H9 (cell line): ENCODE results near the gene INHBC. TPM values are rescaled to one million over a fixed set of nuclear protein-coding genes. Genes with fewer than 3 reads are reported as not detected.

ENCODE experiments used
- DNase-seq: peaks from one replicate; pipeline ENCODE4 v3.0.0-alpha.2; 2017
- H2AFZ ChIP-seq: one replicate; pipeline ENCODE4 v1.6.1; 2013; ENCODE audit warnings: mild to moderate bottlenecking, low read length, control low read depth, moderate library complexity
- H2AK5ac ChIP-seq: 2 replicates; pipeline ENCODE4 v1.6.1; 2013; ENCODE audit warnings: low read length, control low read depth, mixed read lengths; ENCODE audit not compliant: insufficient read length
- H2BK120ac ChIP-seq: one replicate; pipeline ENCODE4 v1.6.1; 2013; ENCODE audit warnings: low read depth, mild to moderate bottlenecking, low read length, control low read depth, inconsistent platforms; ENCODE audit not compliant: poor library complexity, severe bottlenecking
- H2BK12ac ChIP-seq: 2 replicates; pipeline ENCODE4 v1.6.1; 2013; ENCODE audit warnings: low read length, control low read depth, mixed read lengths, low read depth; ENCODE audit not compliant: insufficient read length
- H2BK15ac ChIP-seq: 2 replicates; pipeline ENCODE4 v1.6.1; 2013; ENCODE audit warnings: low read depth, low read length, control low read depth
- H2BK20ac ChIP-seq: one replicate; pipeline ENCODE4 v1.6.1; 2013; ENCODE audit warnings: low read depth, mild to moderate bottlenecking, low read length, control low read depth, inconsistent platforms; ENCODE audit not compliant: poor library complexity, severe bottlenecking
- H2BK5ac ChIP-seq: 2 replicates; pipeline ENCODE4 v1.6.1; 2013; ENCODE audit warnings: low read length, control low read depth, mixed read lengths; ENCODE audit not compliant: insufficient read length
- H3K14ac ChIP-seq: 2 replicates; pipeline ENCODE4 v1.6.1; 2013; ENCODE audit warnings: low read length, control low read depth; ENCODE audit not compliant: insufficient read depth
- H3K18ac ChIP-seq: 2 replicates; pipeline ENCODE4 v1.6.1; 2013; ENCODE audit warnings: low read depth, mild to moderate bottlenecking, mixed read lengths, low read length, control low read depth; ENCODE audit not compliant: insufficient read length
- H3K23ac ChIP-seq: 2 replicates; pipeline ENCODE4 v1.6.1; 2013; ENCODE audit warnings: low read length, control low read depth, mixed read lengths, low read depth; ENCODE audit not compliant: insufficient read length
- H3K23me2 ChIP-seq: 2 replicates; pipeline ENCODE4 v1.6.1; 2013; ENCODE audit warnings: low read depth, mild to moderate bottlenecking, mixed read lengths, low read length, control low read depth; ENCODE audit not compliant: insufficient read length, poor library complexity, severe bottlenecking
- H3K27ac ChIP-seq: 2 replicates; pipeline ENCODE4 v1.5.1; 2013; ENCODE audit warnings: low read length, control low read depth, mixed read lengths, low read depth; ENCODE audit not compliant: insufficient read length
- H3K27me3 ChIP-seq: 2 replicates; pipeline ENCODE4 v1.6.1; 2013; ENCODE audit warnings: low read length, control low read depth, inconsistent platforms; ENCODE audit not compliant: insufficient read depth
- H3K4ac ChIP-seq: 2 replicates; pipeline ENCODE4 v1.6.1; 2013; ENCODE audit warnings: low read depth, mild to moderate bottlenecking, control low read depth, inconsistent platforms, low read length, moderate library complexity
- H3K4me1 ChIP-seq: 2 replicates; pipeline ENCODE4 v1.6.1; 2013; ENCODE audit warnings: low read length, control low read depth, inconsistent platforms; ENCODE audit not compliant: insufficient read depth
- H3K4me2 ChIP-seq: 2 replicates; pipeline ENCODE4 v1.6.1; 2013; ENCODE audit warnings: low read length, control low read depth, mixed read lengths; ENCODE audit not compliant: insufficient read length, insufficient read depth
- H3K56ac ChIP-seq: 2 replicates; pipeline ENCODE4 v1.6.1; 2013; ENCODE audit warnings: low read depth, mild to moderate bottlenecking, mixed read lengths, low read length, control low read depth; ENCODE audit not compliant: insufficient read length
- H3K79me1 ChIP-seq: 2 replicates; pipeline ENCODE4 v1.6.1; 2013; ENCODE audit warnings: low read depth, mild to moderate bottlenecking, moderate library complexity, low read length, control low read depth, inconsistent platforms; ENCODE audit not compliant: insufficient read depth, poor library complexity, severe bottlenecking
- H3K79me2 ChIP-seq: 2 replicates; pipeline ENCODE4 v1.6.1; 2013; ENCODE audit warnings: low read length, control low read depth, inconsistent platforms; ENCODE audit not compliant: insufficient read depth
- H3K9ac ChIP-seq: 2 replicates; pipeline ENCODE4 v1.6.1; 2013; ENCODE audit warnings: low read length, control low read depth, mixed read lengths; ENCODE audit not compliant: insufficient read length; ENCODE audit errors: extremely low read depth
- H3K9me3 ChIP-seq: one replicate; pipeline ENCODE4 v1.6.1; 2013; ENCODE audit warnings: low read depth, low read length, inconsistent platforms; ENCODE audit not compliant: control insufficient read depth
- H3T11ph ChIP-seq: one replicate; pipeline ENCODE4 v1.6.1; 2013; ENCODE audit warnings: mild to moderate bottlenecking, low read length, control low read depth, inconsistent platforms
- H4K20me1 ChIP-seq: one replicate; pipeline ENCODE4 v1.6.1; 2013; ENCODE audit not compliant: control insufficient read depth, insufficient read length, insufficient read depth
- H4K5ac ChIP-seq: 2 replicates; pipeline ENCODE4 v1.6.1; 2013; ENCODE audit warnings: low read depth, mild to moderate bottlenecking, mixed read lengths, low read length, control low read depth; ENCODE audit not compliant: insufficient read length
- H4K8ac ChIP-seq: replicated peaks from 2 replicates; pipeline ENCODE4 v1.6.1; 2013; ENCODE audit warnings: low read length, control low read depth, mixed read lengths, low read depth; ENCODE audit not compliant: insufficient read length
- H4K91ac ChIP-seq: 2 replicates; pipeline ENCODE4 v1.6.1; 2013; ENCODE audit warnings: low read depth, mild to moderate bottlenecking, moderate library complexity, mixed read lengths, low read length, control low read depth; ENCODE audit not compliant: insufficient read length
- H3K27ac Mint-ChIP-seq, 3 experiments: 2 replicates in 2 of 3; 3 replicates in 1 of 3; pipeline ENCODE4 v1.8.0; 2020 to 2021; ENCODE audit warnings: mixed read lengths in 3 of 3, mild to moderate bottlenecking in 1 of 3, moderate library complexity in 1 of 3
- H3K27me3 Mint-ChIP-seq: 2 replicates; pipeline ENCODE4 v1.8.0; 2021; ENCODE audit warnings: low read depth, mild to moderate bottlenecking, moderate library complexity, mixed read lengths
- H3K36me3 Mint-ChIP-seq, 3 experiments: 2 replicates in 2 of 3; 3 replicates in 1 of 3; pipeline ENCODE4 v1.8.0; 2020 to 2021; ENCODE audit warnings: low read depth in 3 of 3, mixed read lengths in 3 of 3; ENCODE audit not compliant: insufficient read depth in 1 of 3
- H3K4me1 Mint-ChIP-seq, 2 experiments: 2 replicates each; pipeline ENCODE4 v1.8.0; 2020; ENCODE audit warnings: mixed read lengths in 2 of 2
- H3K4me3 Mint-ChIP-seq, 2 experiments: 2 replicates in 1 of 2; 3 replicates in 1 of 2; pipeline ENCODE4 v1.8.0; 2020 to 2021; ENCODE audit warnings: mild to moderate bottlenecking in 2 of 2, mixed read lengths in 2 of 2, moderate library complexity in 1 of 2
- H3K9me3 Mint-ChIP-seq, 2 experiments: 2 replicates in 1 of 2; 3 replicates in 1 of 2; pipeline ENCODE4 v1.8.0; 2020; ENCODE audit warnings: mild to moderate bottlenecking in 2 of 2, mixed read lengths in 2 of 2, moderate library complexity in 1 of 2
- WGBS: extraction: QIAGEN DNeasy Blood & Tissue Kit; methylation state at CpG from one replicate; pipeline ENCODE4 v1.1.7; 2013; ENCODE audit warnings: missing lambda C conversion rate, low lambda C conversion rate, mixed read lengths; ENCODE audit not compliant: insufficient read length; ENCODE audit errors: extremely low coverage; 5-methylcytosine and 5-hydroxymethylcytosine counted together
- total RNA-seq: library from RNA; stranded (reverse); gene quantifications from 2 replicates; pipeline ENCODE4 v1.2.1, GENCODE V29; 2021
- TF ChIP-seq, protein P1 (sequence below): fragments of 200-600 bp; sonication (generic); conservative IDR thresholded peaks from 3 replicates; pipeline ENCODE4 v1.8.0; 2021; ENCODE audit warnings: antibody characterized with exemption, mild to moderate bottlenecking

Gene INHBC
- total RNA-seq, 1 experiment from 2014 or later = not detected

GRCh38 chr12:57479376-57480115 lies 45.0 kb downstream of the INHBC start, which contains the start of gene ARHGAP9:
ARHGAP9 (minus strand) TSS chr12:57479866; CDS start chr12:57479406, 460 bp downstream.
- H2AFZ ChIP-seq = no peak within 1 kb of the TSS
- H3K4me1 ChIP-seq = peaks cover 3% of the 10 kb centered on the region; the same call in 1 of the 2 replicates
- H3K4me3 Mint-ChIP-seq = no peak within 1 kb of the TSS; a peak in 1 of 5 replicates
- H3K27ac ChIP-seq = no peak within 1 kb of the TSS
- WGBS = no CpG with 5 or more reads among the region's 6 CpGs
- no peak within 1 kb of the TSS for H4K91ac ChIP-seq
- peaks cover 15% of the 10 kb centered on the region for H3K23me2 ChIP-seq
- no peak within 1 kb of the TSS for H2BK120ac ChIP-seq
- TF ChIP-seq, protein P1, sequence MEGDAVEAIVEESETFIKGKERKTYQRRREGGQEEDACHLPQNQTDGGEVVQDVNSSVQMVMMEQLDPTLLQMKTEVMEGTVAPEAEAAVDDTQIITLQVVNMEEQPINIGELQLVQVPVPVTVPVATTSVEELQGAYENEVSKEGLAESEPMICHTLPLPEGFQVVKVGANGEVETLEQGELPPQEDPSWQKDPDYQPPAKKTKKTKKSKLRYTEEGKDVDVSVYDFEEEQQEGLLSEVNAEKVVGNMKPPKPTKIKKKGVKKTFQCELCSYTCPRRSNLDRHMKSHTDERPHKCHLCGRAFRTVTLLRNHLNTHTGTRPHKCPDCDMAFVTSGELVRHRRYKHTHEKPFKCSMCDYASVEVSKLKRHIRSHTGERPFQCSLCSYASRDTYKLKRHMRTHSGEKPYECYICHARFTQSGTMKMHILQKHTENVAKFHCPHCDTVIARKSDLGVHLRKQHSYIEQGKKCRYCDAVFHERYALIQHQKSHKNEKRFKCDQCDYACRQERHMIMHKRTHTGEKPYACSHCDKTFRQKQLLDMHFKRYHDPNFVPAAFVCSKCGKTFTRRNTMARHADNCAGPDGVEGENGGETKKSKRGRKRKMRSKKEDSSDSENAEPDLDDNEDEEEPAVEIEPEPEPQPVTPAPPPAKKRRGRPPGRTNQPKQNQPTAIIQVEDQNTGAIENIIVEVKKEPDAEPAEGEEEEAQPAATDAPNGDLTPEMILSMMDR = no peak
- no peaks in the 10 kb centered on the region for H3K79me1 ChIP-seq
- no peak within 1 kb of the TSS for H3K56ac ChIP-seq
- no peak within 1 kb of the TSS for H3K4ac ChIP-seq
- no peak within 1 kb of the TSS for H2BK12ac ChIP-seq
- H4K20me1 ChIP-seq = peaks cover 3% of the 10 kb centered on the region
- H2BK15ac ChIP-seq = no peak within 1 kb of the TSS
- no peak within 1 kb of the TSS for H3K18ac ChIP-seq
- H3K9me3 ChIP-seq = no peaks in the 10 kb centered on the region
- no peak within 1 kb of the TSS for H4K8ac ChIP-seq
- no peak within 1 kb of the TSS for H3K14ac ChIP-seq
- H2AK5ac ChIP-seq = no peak within 1 kb of the TSS
- no peaks in the 10 kb centered on the region for H3K79me2 ChIP-seq
- no peak within 1 kb of the TSS for H3K27ac Mint-ChIP-seq
- peaks cover 55% of the 10 kb centered on the region for H3K27me3 Mint-ChIP-seq
- H3K9ac ChIP-seq = no peak within 1 kb of the TSS
- H3T11ph ChIP-seq = no peak within 1 kb of the TSS
- no peak within 1 kb of the TSS for H4K5ac ChIP-seq
- no peak within 1 kb of the TSS for H2BK5ac ChIP-seq
- no peak within 1 kb of the TSS for H2BK20ac ChIP-seq
- H3K9me3 Mint-ChIP-seq = no peaks in the 10 kb centered on the region
- H3K4me2 ChIP-seq = no peak within 1 kb of the TSS
- H3K36me3 Mint-ChIP-seq = no peaks in the 10 kb centered on the region; a peak in 2 of 7 replicates
- peaks cover 33 to 34% of the 10 kb centered on the region in 2 experiments for H3K4me1 Mint-ChIP-seq
- no peak for DNase-seq
- H3K23ac ChIP-seq = no peak within 1 kb of the TSS
- peaks cover 24% of the 10 kb centered on the region for H3K27me3 ChIP-seq
